ENCODE measurements around the gene MED13L. TPM values are rescaled to one million over a fixed set of nuclear protein-coding genes. Genes with fewer than 3 reads are reported as not detected.

MED13L gene
- total and polyA plus RNA-seq, 2 donors (not counting 1 experiment from before 2014, with no cell fraction given): 20.3 to 207 TPM

DNA sequence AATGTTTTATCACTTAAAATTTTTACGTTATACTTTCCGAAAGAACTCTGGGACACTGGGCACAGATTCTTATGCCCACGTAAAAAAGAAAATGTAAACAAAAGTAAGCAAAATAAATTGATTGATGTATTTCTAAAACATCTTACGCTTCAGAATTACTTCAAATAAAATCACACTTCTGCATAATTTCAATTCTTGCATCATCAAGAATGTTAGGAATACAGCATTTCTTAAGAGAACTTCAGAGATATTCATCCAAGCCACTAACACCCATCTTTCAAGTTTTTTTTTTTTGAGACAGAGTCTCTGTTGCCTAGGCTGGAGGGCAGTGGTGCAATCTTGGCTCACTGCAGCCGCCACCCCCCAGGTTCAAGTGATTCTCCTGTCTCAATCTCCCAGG, 180.6 kb downstream of the MED13L start:
- ATAC-seq (ENCODE audit: low read depth) (no peak), DNase-seq (no peak)
- Mint-ChIP-seq H3K4me1 (peaks cover 36% of the 10 kb centered on the region), H3K27me3 (no peaks in the 10 kb centered on the region), H3K4me3 (no peak overlapping the region), H3K9me3 (ENCODE audit: insufficient read depth) (no peaks in the 10 kb centered on the region), H3K27ac (no peak overlapping the region)
- H3K36me3 ChIP-seq (replicated peaks in 1 of 2; ENCODE audit: control extremely low read depth in 1 of 2, control insufficient read depth in 1 of 2, extremely low read depth in 1 of 2, insufficient read depth in 2 of 2, low read length in 1 of 2): peaks cover 0 to 11% of the 10 kb centered on the region in 2 experiments
- H3K4me3 ChIP-seq (ENCODE audit: control extremely low read depth in 1 of 5, extremely low read depth in 1 of 5, insufficient read depth in 1 of 5, low read depth in 2 of 5, low read length in 4 of 5): no peak overlapping the region
- 100% methylated on average over 1 of the region's 5 CpGs for WGBS (ENCODE audit: insufficient coverage)
- H3K4me1 ChIP-seq (ENCODE audit: control insufficient read depth in 2 of 2, insufficient read depth in 2 of 2, low read length in 2 of 2): peaks cover 8 to 11% of the 10 kb centered on the region in 2 donors
- intact Hi-C loops (cut with micrococcal nuclease): no loop called here
- H3K27me3 ChIP-seq (replicated peaks in 1 of 4; ENCODE audit: control extremely low read depth in 1 of 4, control insufficient read depth in 3 of 4, insufficient read depth in 4 of 4, low read length in 3 of 4): no peaks in the 10 kb centered on the region
- POLR2A ChIA-PET: no interaction called here
- CTCF ChIA-PET: interaction anchor here (0.8 kb wide), 1 partner anchor 46 kb away, joined by 3 read pairs; no protein-coding TSS in a partner anchor
- H4K20me1 ChIP-seq (ENCODE audit: control insufficient read depth, insufficient read depth, low read length, poor library complexity, severe bottlenecking): peaks cover 11% of the 10 kb centered on the region
- H2AFZ ChIP-seq (ENCODE audit: insufficient read depth, low read depth, low read length, poor library complexity, severe bottlenecking): no peak overlapping the region
- no peak for TF ChIP-seq EZH2 (IDR thresholded peaks at IDR 0.05; ENCODE audit: borderline replicate concordance, insufficient read depth, low read depth, low read length, poor library complexity, severe bottlenecking)
- no peak for TF ChIP-seq CTCF (IDR thresholded peaks at IDR 0.05)
- H3K9ac ChIP-seq (ENCODE audit: low read length): no peak overlapping the region
- peaks cover 34% of the 10 kb centered on the region for H3K79me2 ChIP-seq (ENCODE audit: control insufficient read depth, insufficient read depth, low read length)
- no peak overlapping the region for H3K4me2 ChIP-seq (replicated peaks; ENCODE audit: low read depth, low read length, poor library complexity, severe bottlenecking)
- H3K9me3 ChIP-seq (ENCODE audit: control extremely low read depth in 1 of 3, control insufficient read depth in 2 of 3, insufficient read depth in 1 of 3, low read length in 2 of 3): no peaks in the 10 kb centered on the region
- no peak overlapping the region for H3K27ac ChIP-seq (ENCODE audit: low read length in 2 of 2)

DNA sequence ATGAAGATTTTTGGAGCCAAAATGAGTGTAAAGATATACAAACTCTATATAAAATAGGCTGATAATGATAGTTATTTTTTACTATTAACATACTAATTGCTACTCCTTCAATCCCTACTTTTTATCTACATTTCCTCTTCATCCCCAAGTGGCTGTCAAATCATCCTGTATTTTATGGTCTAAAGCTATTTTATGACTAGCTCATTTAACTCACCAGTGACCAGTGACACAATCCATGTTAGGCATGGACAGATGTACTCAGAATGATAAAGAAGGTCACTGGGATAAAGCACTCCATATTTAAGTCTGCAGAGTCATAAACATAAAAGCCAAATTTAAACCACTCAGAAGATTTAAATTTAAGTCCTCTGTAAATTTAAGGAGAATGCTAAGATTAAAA, 183.0 kb downstream of the MED13L start:
- Mint-ChIP-seq H3K4me3 (no peak overlapping the region), H3K9me3 (ENCODE audit: insufficient read depth) (no peaks in the 10 kb centered on the region), H3K27me3 (no peaks in the 10 kb centered on the region), H3K27ac (no peak overlapping the region), H3K4me1 (peaks cover 29% of the 10 kb centered on the region)
- DNase-seq: no peak
- Histone ChIP-seq H3K4me1 (ENCODE audit: control insufficient read depth in 2 of 2, insufficient read depth in 2 of 2, low read length in 2 of 2) (peaks cover 8 to 11% of the 10 kb centered on the region in 2 donors), H3K27ac (ENCODE audit: low read length in 2 of 2) (no peak overlapping the region), H3K79me2 (ENCODE audit: control insufficient read depth, insufficient read depth, low read length) (peaks cover 31% of the 10 kb centered on the region), H4K20me1 (ENCODE audit: control insufficient read depth, insufficient read depth, low read length, poor library complexity, severe bottlenecking) (peaks cover under 1% of the 10 kb centered on the region), H3K4me2 (replicated peaks; ENCODE audit: low read depth, low read length, poor library complexity, severe bottlenecking) (no peak overlapping the region), H3K27me3 (replicated peaks in 1 of 4; ENCODE audit: control extremely low read depth in 1 of 4, control insufficient read depth in 3 of 4, insufficient read depth in 4 of 4, low read length in 3 of 4) (no peaks in the 10 kb centered on the region), H3K4me3 (ENCODE audit: control extremely low read depth in 1 of 5, extremely low read depth in 1 of 5, insufficient read depth in 1 of 5, low read depth in 2 of 5, low read length in 4 of 5) (no peak overlapping the region), H3K9me3 (ENCODE audit: control extremely low read depth in 1 of 3, control insufficient read depth in 2 of 3, insufficient read depth in 1 of 3, low read length in 2 of 3) (no peaks in the 10 kb centered on the region), H2AFZ (ENCODE audit: insufficient read depth, low read depth, low read length, poor library complexity, severe bottlenecking) (no peak overlapping the region), H3K36me3 (replicated peaks in 1 of 2; ENCODE audit: control extremely low read depth in 1 of 2, control insufficient read depth in 1 of 2, extremely low read depth in 1 of 2, insufficient read depth in 2 of 2, low read length in 1 of 2) (peaks cover 0 to 11% of the 10 kb centered on the region in 2 experiments), H3K9ac (ENCODE audit: low read length) (no peak overlapping the region)
- no peak for ATAC-seq (ENCODE audit: low read depth)
- TF ChIP-seq CTCF (IDR thresholded peaks at IDR 0.05) (no peak), EZH2 (IDR thresholded peaks at IDR 0.05; ENCODE audit: borderline replicate concordance, insufficient read depth, low read depth, low read length, poor library complexity, severe bottlenecking) (no peak)
- intact Hi-C loops (cut with micrococcal nuclease): loop anchor here (5.0 kb wide), 1 partner anchor 37 kb away; no protein-coding TSS in a partner anchor
- POLR2A ChIA-PET: no interaction called here
- CTCF ChIA-PET: no interaction called here

Measured in B cell (primary cell).